GM21529 (cell line): Measurements from ENCODE around the gene CRLF2.
"Not testable (repeated sequence)": the region's sequence is repeated elsewhere in the genome, so short reads cannot be mapped to it uniquely, and the experiment has no call there.

Source experiments
- ATAC-seq: cut with Tn5 transposase; IDR thresholded peaks from one replicate; pipeline ENCODE4 v1.9.1; 2021; ENCODE audit not compliant: unreplicated experiment

The CRLF2 gene

GRCh38 chrX:1215123-1215823, 2.8 kb upstream of the CRLF2 start:
- ATAC-seq = no peak

GRCh38 chrX:1213971-1214370, 1.5 kb upstream of the CRLF2 start:
- ATAC-seq = no peak

GRCh38 chrX:1210844-1211243, 1.6 kb downstream of the CRLF2 start:
- no peak for ATAC-seq

- ATAC-seq = no peak
Measured at GRCh38 chrX:1207496-1208025, 4.9 kb downstream of the CRLF2 start.

GRCh38 chrX:1205681-1206611, 6.5 kb downstream of the CRLF2 start:
- no peak for ATAC-seq

- no peak for ATAC-seq
Measured at GRCh38 chrX:1202251-1202650, 10.2 kb downstream of the CRLF2 start.

- ATAC-seq = no peak
Measured at GRCh38 chrX:1196436-1196835, 16.0 kb downstream of the CRLF2 start.

- not testable (repeated sequence) for ATAC-seq
Measured at GRCh38 chrX:1192196-1192595, 20.3 kb downstream of the CRLF2 start.

GRCh38 chrX:1190596-1191145, 21.8 kb downstream of the CRLF2 start:
- no peak for ATAC-seq

GRCh38 chrX:1185561-1185960, 26.9 kb downstream of the CRLF2 start:
- no peak for ATAC-seq

GRCh38 chrX:1182211-1182610, 30.2 kb downstream of the CRLF2 start:
- no peak for ATAC-seq

- not testable (repeated sequence) for ATAC-seq
Measured at GRCh38 chrX:1181661-1182060, 30.8 kb downstream of the CRLF2 start.

- ATAC-seq = no peak
Measured at GRCh38 chrX:1181170-1181569, 31.3 kb downstream of the CRLF2 start.

- ATAC-seq = no peak
Measured at GRCh38 chrX:1178580-1179057, 33.8 kb downstream of the CRLF2 start.

- ATAC-seq = not testable (repeated sequence)
Measured at GRCh38 chrX:1176531-1177320, 35.7 kb downstream of the CRLF2 start.

- ATAC-seq = not testable (repeated sequence)
Measured at GRCh38 chrX:1174609-1175545, 37.6 kb downstream of the CRLF2 start.

GRCh38 chrX:1173435-1173834, 39.0 kb downstream of the CRLF2 start:
- ATAC-seq = not testable (repeated sequence)

GRCh38 chrX:1172496-1172895, 40.0 kb downstream of the CRLF2 start:
- ATAC-seq = no peak

GRCh38 chrX:1171915-1172314, 40.5 kb downstream of the CRLF2 start:
- not testable (repeated sequence) for ATAC-seq
